Cerebellar cortex (tissue), 1 donor: ENCODE measurements around the gene RPGRIP1.
"Not testable (repeated sequence)": the region's sequence is repeated elsewhere in the genome, so short reads cannot be mapped to it uniquely, and the experiment has no call there.

Experiments
- DNase-seq: peaks from one replicate; pipeline ENCODE4 v3.0.0-alpha.2; 2015; ENCODE audit warnings: low spot score

Gene RPGRIP1

DNA sequence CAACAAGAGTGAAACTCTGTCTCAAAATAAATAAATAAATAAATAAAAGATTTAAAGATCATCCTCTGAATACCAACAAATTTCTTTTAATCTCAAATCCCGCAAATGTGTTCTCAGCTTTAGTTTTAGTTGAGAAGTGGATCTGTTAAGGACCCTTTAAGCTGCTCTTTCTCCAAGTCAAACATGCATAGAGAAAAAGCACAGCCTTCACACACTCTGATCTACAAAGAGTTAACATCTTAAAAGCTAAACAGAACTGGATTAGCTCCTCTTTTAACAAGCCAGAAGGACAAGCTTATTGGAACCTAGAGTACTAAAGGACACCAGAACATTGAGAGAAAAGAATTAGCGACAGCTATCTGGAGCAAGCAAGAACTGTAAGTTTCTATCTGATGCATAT lies at the start of gene RPGRIP1:
Gene RPGRIP1 (plus strand): TSS at position 301 of the 400 bp plus-strand sequence. CDS start 7,894 bp downstream, outside the sequence.
- DNase-seq, result no peak

DNA sequence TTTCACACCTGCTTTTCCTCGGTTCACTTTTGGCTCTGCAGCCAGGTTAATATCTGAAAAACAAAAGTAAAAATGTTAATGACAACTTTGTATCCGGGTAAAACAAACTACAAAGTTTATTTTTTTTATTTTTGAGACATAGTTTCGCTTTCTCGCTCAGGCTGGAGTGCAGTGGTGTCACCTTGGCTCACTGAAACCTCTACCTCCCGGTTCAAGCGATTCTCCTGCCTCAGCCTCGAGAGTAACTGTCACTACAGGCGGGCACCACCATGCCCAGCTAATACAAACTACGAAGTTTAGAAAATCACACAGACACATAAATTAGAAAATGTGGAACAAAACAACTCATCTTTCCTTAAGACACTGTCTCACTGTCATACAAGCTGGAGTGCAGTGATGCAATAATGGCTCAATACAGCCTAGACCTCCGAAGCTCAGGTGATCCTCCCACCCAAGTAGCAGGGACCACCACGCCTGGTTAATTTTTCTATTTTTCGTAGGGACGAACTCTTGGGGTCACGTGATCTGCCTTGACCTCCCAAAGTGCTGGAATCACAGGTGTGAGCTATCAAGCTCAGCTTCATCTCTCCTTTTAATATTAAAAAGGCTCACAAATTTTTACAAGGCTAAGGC lies 48.7 kb upstream of the RPGRIP1 start:
- no peak for DNase-seq

DNA sequence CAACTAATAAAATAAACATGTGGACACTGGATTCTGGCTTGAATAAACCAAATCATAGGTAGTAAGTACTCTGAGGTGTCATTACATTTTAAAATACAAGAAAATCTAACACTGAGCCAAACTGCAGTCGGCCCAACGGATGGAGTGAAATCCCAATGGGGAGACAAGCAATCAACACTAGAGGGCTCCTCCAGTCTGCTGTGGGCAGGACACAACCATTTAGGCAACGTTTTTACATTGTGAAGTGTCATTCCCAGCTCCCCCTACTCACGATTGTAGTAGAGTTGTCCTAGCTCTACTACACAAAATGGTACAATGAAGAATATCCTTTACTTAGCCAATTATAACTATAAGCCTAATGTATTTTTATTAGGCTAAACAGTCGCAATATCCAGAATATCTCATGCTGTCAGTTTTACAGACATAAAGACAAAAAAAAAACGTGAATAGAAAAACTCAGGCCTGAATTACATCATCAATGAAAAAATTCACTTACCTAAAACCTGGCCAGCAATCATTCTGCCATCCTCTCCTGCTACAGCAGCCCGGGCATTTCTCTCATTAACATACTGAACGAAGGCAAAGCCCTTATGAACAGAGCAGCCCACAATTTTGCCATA lies 46.3 kb upstream of the RPGRIP1 start:
- DNase-seq, result peak; percentile 41

DNA sequence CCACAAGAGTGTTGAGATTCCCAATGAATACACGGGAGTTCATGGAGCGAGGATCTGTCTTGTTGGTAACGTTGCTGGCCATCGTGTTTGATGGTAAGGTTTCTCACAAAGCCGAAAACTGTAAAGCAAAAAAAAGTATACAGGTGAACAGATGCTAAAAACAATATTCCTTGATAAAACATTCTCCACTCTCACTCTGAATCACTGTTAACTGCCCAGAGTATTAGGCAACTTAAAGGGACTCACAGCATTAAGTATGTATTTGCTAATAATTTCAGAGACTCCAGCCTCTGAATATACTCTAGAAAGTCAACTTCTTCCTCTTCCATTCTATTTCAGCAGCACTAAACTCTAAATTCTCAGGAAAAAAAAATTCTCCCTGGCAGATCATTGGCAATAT lies 45.8 kb upstream of the RPGRIP1 start:
- DNase-seq, result no peak

DNA sequence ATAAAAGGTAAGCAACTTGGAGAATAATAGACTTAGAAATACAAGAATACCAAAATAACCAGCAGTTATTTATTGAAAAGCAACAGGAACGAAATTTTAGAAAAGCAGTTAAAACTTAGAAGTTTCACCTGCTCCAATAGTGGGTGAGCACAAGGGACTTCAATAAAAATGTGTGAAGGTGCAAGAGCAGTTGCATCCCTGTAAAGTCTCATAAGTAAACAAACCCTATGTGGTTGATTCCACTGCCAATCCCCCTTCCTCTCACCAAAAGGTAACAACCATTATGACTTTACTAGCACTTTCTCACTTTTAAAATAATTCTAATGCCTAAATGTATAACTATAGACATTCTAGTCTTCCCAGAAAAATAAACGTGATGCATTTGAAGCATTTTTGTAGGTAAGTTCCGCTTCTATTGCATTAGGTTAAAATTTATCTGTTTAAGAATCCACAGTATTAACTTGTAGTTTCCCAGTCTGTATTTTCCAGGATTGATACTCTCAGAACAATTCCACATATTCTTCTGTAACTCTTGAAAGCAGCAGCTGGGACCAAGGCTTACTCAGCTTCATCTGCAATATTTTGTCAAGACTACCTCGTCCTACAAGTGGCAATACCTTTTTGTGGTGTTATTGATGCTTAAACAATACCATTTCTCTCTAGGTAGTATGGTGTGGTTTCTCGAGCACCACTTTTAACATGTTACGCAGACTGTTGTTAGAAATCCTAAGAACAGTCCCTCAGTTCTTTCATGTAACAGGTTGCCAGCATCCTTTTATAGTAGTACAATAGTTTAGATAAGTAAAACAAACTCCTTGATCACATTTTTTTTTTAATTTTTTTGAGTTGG lies 42.7 kb upstream of the RPGRIP1 start:
- no peak for DNase-seq

DNA sequence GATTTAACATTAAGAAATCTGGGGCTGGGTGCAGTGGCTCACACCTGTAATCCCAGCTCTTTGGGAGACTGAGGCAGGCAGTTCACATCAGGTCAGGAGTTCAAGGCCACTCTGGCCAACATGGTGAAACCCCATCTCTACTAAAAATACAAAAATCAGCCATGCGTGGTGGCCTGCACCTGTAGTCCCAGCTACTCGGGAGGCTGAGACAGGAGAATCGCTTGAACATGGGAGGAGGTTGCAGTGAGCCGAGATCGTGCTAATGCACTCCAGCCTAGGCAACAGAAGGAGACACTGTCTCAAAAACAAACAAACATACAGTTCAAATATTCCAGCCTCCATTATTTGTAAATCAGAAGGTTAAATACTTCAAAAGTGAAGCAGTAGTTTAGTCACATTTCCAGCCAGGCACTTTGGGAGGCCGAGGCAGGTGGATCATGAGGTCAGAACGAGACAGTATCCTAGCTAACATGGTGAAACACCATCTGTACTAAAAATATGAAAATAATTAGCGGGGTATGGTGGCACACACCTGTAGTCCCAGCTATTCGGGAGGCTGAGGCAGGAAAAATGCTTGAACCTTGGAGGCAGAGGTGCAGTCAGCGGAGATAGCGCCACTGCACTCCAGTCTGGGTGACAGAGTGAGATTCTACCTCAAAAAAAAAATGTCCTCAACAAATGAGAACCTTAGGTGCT lies 40.9 kb upstream of the RPGRIP1 start:
- DNase-seq, result no peak

DNA sequence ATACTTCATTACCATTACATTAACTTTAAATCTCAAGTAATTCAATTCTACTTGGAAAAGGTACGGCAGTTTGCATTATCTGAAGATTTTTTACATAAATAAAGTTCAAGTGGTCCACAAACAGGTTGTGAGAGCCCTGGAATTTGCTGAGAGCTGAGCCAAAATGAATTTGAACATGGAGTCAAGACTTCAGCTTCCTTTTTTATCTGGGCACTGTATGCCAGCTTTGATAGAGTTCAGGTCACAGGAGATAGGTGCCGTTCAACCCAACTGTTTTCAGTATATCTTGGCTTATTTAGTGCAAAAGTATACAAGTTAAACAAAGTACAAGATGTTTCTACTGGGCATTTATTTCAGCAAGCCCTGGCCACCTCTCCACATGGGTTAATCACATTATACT lies 39.5 kb upstream of the RPGRIP1 start:
- DNase-seq, result no peak

DNA sequence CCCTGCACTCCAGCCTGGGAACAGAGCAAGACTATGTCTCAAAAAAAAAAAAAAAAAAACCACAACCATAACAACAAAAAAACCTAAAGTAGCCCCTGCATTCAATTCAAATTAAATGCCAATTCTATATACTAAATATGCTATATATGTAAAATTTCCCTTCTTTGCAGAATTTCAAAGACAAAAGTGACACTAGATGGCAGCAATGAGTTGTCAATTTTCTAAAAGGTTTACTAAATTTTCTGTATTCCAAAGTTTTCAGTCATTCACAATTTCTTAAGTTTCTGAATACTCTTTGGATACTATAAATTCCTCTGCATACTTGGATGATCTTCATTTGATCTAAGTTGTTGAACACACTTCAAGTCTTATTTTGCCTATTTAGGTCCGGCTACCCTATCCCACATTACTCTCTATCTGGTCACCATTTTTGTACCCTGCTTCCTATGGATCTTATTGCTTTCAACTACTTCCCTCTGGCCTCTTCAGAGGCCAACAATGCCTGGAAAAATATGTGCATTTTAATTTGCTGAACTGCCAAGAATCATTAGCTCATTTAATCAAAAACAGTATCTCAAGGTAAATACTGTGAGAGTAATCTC lies 38.6 kb upstream of the RPGRIP1 start:
- DNase-seq, result peak; percentile 42

DNA sequence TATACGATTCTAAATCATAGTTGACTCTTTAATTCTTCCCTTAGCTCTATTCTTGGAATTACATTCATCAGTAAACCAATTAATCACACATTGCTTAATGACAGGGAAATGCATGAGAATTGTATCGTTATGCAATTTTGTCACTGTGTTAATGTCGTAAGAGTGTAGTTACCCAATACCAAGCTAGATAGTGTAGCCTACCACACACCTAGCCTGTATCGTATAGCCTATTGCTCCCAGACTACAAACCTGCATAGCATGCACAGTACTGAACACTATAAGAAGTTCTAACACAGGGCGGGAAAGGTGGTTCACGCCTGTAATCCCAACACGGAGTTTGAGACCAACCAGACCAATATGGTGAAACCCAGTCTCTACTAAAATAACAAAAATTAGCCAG lies 35.3 kb upstream of the RPGRIP1 start:
- no peak for DNase-seq

DNA sequence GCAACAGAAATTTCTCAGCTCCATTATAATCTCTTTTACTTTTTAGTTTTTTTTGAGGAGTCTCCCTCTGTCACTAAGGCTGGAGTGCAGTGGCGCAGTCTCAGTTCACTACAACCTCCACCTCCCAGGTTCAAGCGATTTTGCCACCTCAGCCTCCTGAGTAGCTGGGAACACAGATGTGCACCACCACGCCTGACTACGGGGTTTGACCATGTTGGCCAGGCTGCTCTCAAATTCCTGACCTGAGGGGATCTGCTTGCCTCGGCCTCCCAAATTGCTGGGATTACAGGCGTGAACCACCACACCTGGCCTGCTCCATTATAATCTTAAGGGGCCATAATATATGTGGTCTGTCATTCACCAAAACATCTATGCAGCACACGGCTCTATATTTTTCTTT lies 34.1 kb upstream of the RPGRIP1 start:
- no peak for DNase-seq

DNA sequence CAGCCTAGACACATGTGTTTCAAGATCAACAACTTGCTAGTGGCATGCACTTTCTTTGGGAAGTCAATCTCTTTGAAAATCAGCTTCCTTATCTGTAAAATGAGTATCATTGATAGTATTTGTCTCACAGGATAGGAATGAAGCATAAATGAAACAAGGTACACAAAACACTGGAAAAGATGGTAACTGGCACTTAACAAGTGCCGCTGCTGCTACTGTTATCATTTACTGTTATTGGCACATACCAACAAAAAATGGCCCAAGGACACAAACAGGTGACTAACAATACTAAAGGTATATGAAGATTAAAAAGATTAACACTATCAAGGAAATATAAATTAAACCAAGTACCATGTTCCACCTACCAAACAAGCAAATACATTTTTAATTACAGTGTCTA lies 31.5 kb upstream of the RPGRIP1 start:
- no peak for DNase-seq

DNA sequence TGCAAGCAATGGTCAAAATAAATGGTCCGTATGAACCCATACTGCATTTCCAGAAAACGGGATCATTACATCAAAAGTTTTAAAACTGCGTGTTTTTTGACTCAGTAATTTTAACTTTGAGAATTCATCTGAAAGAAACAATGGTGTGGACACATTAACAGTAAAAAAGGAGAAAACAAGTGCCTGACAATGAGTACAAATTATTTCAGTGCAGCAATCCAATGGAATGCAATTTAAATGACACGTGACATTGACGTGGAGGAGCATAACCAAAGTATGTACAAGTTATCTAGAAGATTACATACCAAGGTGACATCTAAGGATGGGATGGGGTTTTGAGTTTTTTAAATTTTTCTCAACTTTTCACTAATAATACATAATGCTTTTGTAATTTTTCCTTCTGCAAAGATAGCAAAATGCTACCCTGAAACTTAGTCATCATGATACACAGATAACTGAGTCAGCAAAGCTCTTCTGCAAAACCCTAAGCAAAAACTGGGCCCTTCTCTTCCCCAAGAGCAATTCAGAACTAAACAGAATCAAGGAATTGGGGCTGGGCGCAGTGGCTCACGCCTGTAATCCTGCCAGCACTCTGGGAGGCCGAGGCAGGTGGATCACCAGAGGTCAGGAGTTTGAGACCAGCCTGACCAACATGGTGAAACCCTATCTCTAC lies 31.0 kb upstream of the RPGRIP1 start:
- no peak for DNase-seq

DNA sequence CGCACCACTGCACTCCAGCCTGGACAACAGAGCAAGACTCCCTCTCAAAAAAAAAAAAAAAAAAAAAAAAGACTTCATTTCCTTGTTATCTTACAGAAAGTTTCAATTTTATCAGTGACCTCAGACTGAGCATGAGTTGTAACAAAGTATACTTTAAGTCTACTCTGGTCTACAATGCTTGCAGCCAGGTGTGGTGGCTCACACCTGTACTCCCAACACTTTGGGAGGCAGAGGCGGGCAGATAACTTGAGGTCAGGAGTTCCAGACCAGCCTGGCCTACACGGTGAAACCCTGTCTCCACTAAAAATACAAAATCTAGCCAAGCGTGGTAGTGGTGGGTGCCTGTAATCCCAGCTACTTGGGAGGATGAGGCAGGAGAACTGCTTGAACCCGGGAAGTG lies 28.7 kb upstream of the RPGRIP1 start:
- no peak for DNase-seq

DNA sequence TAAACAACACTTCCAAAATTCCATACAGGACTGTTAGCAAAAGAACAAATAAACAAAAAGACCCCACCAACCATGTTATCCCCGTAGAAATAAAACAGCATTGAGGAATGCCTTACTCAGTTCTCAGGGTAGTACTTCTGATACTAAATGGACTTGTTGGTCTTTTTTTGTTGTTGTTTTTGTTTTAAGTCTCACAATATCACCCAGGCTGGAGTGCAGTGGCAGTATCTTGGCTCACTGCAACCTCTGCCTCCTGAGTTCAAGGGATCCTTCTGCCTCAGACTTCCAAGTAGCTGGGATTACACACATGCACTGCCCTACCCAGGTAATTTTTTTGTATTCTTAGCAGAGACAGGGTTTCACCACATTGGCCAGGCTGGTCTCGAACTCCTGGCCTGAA lies 27.7 kb upstream of the RPGRIP1 start:
- DNase-seq, result no peak

DNA sequence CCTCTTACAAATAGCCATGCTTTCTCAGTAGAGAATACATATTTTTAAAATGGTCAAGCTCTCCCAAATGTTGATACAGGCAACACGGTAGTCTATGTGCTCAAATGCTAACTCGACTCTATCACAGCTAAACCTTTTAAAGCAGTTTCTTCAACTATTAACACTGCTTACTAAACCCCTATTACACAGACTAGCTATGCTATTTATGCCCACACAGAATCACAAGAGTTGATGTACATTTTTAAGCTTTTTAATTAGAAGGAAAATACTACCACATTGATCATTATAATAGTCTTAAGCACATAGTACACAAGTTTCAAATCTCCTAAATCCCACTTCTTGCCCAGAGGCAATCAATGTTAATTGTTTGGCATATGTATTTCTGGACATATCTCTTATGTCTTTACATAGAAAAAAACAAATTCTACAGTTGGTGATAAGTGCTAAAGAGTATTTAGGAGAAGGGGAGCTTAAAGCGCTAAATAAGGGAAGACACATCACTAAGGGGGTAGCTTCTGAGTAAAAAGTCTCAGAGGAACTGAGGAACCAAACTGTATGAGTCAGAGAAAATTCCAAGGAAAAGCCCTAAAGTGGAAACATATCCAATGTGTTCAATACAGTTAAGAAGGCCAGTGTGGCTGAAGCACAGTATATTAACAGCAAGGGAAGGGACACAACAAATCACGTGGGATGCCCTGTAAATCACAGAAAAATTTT lies 24.3 kb upstream of the RPGRIP1 start:
- no peak for DNase-seq

DNA sequence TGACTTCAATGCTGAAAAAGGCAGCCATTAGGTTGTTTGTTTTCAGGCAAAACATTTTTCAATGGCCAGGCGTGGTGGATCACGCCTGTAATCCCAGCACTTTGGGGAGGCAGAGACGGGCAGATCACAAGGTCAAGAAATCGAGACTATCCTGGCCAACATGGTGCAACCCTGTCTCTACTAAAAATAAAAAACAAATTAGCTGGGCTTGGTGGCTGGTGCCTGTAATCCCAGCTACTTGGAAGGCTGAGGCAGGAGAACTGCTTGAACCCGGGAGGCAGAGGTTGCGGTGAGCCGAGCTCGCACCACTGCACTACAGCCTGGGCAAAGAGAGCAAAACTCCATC lies 23.8 kb upstream of the RPGRIP1 start:
- not testable (repeated sequence) for DNase-seq

DNA sequence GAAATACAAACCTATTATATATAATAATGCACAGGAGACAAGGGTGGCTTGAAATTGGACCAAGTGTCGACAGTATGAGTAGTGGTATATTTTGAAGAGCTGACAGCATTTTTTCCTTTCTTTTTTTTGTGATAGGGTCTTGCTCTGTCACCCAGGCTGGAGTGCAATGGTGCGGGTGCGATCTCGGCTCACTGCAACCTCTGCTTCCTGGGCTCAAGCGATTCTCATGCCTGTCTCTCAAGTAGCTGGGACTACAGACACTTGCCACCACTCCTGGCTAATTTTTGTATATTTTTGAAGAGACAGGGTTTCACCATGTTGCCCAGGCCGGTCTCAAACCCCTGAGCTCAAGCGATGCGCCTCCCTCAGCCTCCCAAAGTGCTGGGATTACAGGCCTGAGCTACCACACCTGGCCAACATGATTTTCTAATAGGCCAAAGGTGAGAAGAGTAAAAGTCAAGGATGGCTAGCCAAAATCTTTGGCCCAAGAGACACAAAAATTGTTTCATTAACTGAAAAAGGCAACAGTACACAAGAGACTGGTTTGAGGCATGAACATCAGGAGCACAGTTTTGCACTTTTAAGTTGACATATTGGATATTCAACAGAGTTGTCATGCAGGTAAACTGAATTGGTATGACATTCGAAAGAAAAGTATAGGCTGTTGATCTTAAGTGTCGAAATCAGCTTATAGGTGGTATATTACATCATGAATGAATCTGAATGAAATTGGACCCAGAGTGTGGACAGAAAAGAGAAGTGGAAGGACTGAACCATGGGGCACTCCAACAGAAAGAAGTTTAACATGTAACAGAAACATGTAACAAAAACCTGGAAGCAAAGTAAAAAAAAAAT lies 23.1 kb upstream of the RPGRIP1 start:
- no peak for DNase-seq

DNA sequence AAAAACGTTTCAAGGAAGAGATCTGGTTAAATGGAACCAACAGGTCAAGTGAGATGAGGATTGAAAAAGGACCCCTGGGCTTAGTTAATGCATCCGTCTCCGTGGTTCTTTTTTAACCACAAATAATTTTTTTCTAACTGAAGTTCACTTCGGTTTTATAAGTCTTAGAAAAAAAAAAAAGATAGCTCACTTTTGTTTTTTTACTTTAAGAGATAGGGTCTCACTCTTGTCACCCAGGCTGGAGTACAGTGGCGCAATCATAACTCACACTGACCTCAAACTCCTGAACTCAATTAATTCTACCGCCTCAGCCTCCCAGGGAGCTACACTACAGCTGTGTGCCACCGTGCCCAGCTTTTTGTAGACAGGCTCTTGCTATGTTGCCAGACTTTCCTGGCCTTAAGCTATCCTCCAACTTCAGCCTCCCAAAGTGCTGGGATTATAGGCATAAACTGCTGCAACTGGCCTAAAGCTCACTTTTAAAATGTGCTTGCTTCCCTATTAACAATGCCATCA lies 22.4 kb upstream of the RPGRIP1 start:
- DNase-seq, result no peak

DNA sequence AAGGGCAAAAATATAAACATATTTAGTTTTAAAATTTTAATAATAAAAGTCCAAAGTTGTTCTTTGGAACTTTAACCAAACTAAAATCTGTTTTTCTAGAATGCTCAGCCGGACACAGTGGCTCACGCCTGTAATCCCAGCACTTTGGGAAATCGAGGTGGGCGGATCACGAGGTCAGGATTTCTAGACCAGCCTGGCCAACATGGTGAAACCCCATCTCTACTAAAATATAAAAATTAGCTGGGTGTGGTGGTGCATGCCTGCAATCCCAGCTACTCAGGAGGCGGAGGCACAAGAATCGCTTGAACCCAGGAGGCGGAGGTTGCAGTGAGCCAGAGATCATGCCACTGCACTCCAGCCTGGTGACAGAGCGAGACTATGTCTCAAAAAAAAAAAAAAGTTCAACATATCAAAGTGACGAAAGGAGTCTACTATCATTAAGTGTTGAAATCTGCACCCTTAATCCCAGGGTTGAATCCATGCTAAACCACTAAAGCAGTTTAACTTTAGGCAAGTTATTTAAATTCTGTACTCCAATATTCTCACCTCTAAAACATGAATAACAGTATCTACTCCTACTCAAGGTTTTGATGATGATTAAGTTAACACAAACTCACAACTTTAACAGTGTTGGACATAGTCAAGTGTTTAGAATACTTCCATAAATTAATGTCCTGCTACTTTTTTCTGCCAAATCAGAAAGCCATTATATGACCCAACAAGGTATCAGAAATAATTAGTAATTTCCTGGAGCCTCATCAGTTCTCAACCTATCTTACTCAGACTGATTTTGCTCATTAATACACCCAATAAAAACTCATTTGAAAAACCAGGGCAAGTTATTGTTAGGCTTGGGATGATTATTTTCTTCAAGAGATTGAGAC lies 21.6 kb upstream of the RPGRIP1 start:
- DNase-seq, result no peak
